Esophagus mucosa (tissue), 1 donor: ENCODE results near the gene CNGA3. TPM values are rescaled to one million over a fixed set of nuclear protein-coding genes. Genes with fewer than 3 reads are reported as not detected.

Experiments
- ATAC-seq: fragments of 200-7000 bp; cut with Tn5 transposase; one replicate; pipeline ENCODE4 v1.9.1; 2020
- total RNA-seq: library from RNA; stranded (reverse); gene quantifications from one replicate; pipeline ENCODE4 v1.2.4, GENCODE V29; 2023
- donor health status: DM: yes; HTN: yes; CAD: no.

CNGA3 gene
- total RNA-seq, 1 donor from 2014 or later: not detected

DNA sequence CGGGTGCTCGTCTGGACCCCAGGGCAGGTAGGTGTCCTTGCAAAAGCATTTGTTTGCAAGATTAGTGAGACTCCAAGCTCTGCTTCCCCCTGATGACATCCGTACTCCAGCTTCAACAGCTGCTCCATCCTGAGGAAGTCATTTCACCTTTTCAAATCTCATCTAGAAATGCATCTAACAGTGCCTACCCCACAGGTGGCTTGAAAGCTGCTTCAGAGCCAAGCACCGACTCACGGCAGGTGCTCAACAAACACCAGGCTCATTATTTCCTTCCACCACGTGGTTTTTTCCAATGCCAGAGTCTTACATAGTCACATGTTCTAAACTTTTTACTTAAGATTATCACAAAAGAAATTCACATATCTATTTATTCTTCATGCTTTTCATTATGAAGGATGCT is 31.9 kb downstream of the CNGA3 start:
- ATAC-seq: no peak

DNA sequence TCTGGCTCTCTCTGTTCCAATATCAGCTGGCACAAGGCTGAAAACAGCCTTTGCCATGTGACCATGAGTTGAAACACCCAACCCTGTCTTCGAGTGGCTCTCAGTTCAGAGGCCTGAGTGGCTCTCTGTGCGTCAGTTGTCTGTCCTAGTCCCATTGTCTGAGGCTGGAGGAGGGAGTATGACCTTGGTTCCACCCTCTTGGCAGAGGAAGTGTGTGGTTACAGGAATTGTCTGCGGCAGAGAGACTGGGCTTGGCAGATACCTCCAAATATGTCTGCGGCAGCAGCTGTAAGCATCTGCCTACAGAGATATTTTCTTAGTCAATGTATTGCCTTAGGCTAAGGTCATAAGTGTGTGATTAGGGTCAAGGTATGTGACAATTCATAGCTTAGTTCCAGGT is 32.6 kb downstream of the CNGA3 start:
- peak; percentile 88 for ATAC-seq

DNA sequence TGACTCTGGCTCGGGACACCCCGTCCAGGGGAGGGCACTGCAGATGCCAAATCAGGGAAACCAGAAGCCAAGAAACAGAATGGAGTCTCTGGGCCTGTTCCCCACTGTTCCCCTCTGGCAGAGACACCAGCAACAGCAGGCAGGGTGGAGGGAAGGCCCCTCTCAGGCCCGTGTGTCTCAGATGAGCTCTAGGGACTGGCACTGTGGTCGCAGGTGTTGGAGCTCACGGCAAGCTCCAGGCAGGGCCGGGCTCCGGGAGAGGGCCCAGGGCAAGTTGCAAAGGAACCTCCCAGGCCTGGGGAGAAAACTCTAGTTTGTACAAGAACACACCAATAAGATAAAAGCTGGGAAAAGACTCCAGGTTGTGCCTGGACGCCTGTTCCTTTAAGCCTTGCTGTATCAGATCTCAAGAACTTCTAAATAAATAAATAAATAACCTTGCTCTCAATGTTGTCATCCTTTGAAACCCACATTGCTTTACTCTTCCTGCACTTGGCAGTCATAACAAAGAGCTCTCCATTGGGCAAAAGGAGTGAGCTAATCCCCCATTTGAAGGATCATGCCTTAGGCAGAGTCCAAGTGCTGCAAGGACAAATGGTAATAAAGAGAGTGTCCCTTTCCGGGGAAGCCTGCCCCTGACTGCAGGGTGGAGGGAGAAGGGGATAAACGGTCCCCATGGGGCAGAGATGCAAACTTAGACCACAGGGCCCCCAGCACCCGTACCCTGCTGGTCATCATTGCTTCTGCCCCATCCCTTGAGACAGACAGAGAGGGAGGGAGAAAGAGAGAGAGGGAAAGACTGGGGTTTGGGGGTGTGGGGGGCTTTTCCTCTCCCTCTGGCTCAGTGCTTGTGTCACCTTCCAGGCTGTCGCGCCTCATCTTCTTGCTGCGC is 33.3 kb downstream of the CNGA3 start:
- no peak for ATAC-seq

DNA sequence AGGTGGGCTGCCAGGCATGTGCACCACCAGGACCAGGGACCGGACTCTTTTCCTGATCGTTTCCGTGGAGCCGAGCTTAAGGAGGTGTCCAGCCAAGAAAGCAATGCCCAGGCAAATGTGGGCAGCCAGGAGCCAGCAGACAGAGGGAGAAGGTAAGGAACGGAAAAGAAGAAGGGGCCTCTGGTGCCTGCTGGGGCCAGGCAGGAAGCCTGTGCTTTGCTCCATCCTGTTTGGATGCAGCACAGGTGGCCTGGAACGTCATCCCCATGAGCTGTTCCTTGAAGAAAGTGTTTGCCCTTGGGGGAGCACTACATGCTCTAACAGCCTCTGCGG is 33.9 kb downstream of the CNGA3 start:
- ATAC-seq: no peak

DNA sequence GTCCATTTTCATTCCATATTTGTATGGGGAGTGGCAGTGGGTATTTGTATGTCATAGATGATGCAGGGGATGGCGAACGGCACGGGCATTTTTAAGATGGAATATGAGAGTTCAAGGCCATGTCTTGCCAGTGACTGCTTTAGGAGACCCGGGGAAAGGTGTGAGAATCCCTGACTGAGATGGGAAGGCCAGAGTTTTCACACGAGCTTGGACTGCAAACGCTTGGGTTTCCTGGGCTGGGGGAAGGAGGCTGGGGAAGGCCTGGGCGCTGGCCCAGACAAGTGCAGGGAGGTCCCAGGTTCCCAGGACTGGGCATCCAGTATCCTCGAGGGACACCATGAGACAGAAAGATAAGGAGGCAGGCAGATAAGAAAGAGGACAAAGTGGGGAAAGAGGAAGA is 35.2 kb downstream of the CNGA3 start:
- no peak for ATAC-seq

DNA sequence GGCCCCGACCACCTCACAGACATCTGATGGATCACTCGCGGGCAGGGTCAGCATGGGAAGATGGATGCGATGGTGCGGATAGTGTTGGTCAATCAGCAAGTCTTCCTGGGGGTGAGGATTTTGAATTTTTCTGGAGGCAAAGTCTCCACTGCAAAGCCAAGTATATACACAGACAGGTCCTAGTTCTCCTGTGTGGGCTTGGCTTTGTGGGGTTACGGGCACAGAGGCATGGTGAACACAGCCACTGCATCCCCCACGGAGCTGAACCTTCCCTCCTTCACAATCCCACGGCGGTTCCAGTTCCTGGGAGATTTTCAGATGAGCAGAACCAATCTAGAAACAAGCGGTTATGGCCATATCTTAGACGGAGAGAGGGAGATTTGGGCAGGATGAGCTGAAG is 35.8 kb downstream of the CNGA3 start:
- ATAC-seq: no peak

DNA sequence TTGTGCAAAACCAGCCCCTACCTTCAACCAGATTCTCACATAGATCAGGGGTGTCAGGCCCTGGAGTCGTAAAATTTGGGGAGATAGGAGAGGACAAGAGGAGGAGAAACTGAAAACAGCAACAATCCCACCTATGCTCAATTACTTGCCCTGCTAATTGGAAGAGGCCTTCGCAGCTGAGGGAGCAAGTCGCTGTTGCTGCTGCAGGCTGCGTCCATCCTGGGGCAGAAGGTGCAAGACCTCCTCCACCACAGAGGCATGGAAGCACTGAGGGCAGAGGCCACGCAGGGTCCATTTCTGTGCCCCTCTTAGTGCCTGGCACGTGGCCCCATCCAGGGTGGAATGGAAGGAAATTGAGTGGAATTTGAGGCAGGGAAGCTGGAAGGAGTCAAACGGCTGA is 36.5 kb downstream of the CNGA3 start:
- ATAC-seq: no peak

DNA sequence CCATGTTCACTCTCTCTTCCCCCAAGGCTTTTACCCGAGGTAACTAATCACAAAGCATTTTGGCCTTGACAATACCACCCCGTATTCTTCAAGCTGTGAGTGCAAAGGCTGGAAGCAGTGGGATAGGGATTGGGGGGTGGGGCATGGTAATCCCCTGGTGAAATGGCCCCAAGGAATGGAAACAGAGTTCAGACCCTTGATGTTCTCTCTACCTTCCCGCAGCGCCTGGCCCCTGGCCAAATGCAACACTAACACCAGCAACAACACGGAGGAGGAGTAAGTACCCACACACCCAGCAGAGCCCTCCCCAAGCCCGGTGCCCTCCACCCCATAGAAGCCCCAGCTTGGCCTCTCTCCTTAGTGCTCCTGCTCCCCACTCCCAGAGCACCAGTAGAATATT is 36.9 kb downstream of the CNGA3 start:
- no peak for ATAC-seq

DNA sequence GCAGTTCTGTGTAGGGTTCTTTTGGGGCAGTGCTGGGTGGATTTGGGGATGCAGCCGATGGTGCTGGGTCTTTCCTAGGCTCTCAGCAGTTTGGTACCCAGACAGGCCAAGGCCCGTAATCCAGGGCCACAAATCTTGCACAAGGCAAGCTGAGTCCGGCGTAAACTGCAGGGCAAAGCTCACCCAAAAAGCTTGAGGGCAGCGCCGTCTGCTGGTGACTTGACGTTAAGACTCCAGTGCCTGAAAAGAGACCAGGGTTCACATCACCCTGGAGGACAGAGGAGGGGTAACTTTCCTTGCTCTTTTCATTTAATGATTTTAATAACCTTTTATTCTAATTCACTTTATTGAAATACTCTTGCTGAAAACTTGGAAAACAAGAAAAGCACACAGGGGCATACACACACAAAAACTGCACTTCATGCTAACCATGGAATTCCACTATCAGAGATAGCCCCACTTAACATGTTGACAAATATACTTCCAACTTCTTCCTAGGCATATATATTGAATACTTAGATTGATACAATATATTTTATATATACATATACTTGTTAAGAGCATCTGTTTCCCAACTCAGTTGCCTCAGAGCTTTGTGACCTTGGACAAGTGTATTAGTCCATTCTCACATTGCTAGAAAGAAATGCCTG is 38.9 kb downstream of the CNGA3 start:
- ATAC-seq: peak; percentile 81

DNA sequence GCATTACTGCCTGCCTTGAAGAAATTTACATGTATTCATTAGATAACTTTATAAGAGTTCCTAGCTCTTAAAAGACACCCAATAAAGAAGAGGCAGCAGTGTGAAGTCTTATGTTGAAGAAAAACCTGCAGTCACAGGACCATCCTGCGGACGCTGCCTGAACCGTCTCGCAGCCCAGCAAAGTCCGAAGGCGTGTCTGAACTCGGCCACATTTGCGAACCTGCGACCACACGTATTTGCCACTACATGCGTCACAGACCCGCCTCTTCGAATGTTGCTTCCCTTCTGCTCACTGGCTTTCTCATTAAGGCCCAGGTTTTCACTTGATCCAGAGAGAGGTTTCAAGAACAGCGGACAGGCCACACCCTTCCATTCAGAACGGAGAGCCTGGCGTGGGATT is 41.2 kb downstream of the CNGA3 start:
- ATAC-seq: no peak

DNA sequence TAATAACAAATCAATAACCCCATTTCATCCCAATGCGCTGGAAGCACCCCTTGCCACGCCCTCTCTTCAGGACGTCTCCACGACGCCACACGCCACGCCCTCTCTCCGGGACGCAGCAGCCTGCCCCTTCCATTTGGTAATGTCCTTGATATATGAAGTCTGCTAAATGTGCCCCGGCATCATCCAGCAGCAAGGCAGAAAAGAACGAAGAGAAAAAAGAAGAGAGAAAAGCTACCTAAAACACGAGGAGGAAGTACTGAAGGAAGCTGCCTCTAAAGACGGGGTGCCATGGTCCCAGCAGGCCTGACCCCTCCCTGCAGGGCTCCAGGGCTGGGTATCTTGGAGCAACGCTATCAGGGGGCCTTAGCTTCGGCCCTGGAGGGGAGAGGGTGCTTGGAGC is 41.8 kb downstream of the CNGA3 start:
- no peak for ATAC-seq

DNA sequence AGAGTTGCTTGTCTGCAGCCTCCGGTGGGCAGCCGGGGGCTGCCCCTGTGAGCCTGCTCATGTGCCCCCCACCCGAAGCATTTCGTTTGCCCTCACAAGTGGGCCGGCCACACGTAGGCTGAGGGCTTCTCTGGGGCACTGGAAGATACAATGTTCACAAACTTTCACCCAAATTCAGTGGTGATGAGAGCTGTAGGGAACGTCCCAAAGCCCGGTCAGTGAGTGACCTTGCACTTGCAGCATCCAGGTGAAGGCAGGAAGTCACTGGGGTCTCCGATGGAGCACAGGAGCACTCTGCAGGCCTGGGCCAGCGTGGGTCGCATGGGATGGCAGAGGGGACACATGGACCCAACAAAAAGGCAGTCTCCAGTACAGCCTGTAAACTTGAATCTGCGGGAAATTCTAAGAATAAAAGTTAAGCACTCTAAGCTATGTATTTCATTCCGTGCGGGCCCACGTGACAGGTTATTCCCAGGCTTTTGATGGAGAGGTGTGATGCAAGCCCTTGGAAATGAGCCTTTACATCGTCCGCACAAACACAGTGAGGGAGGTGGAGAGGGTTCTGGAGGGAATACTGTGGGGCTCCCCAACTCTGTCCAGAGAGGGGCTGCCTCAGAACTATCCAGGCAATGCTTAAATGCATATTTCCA is 42.5 kb downstream of the CNGA3 start:
- ATAC-seq: no peak

DNA sequence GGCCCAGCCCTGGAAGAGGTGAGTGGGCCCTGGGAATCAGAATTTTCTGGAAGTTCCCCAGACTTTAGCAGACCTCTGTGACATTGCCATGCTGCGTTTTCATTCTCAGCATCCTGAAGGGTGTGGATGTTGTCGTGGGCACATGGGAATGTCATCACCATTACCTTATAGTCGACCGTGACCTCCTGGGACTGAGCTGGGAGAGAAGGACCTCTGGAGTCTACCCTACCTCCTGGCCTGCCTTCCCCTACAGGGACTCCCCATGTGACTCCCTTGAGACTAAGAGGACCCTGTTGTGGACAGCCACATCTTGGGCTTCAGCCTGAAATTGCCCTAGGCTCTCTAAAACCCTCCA is 43.0 kb downstream of the CNGA3 start:
- no peak for ATAC-seq

DNA sequence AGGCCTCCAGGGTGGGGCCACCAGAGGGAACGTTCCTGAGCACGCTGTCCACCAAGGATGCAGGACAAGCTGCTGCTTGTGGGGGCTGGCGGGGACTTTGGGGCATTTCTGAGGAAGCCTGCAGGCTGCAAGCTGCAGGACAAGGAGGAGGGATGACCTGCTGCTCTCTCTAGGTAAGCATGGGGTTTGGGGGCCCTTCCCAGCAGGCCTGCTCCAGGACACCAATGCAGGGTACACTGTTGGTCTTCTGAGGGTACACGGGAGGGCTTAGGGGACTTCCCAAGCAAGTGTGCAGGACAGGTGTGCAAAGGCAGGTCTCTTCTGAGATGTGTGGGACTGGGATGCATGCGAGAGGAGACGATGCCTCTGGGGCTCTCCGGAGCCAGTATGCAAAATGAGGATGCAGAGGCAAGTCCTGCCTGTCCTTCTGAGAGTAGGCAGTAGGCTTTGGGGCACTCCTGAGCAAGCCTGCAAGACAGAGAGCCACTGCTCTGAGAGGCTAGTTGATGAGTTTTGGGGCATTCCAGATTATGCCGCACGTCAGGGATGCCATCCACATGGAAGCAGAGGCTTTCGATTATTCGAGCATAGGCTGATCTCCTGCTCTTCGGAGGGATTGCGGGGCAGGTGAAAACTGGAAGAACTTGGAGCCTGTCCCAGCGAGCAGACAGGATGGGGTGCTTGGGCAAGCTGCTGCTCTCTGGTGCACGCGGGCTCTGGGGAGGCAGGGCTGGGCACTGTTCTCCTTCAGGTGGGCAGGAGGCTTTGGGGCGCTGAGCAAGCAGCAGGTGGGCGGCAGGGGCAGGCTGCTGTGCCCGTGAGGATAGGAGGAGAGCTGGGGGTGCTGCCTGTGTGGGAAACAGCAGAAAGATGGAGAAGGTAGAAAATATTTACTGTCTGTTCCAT is 44.6 kb downstream of the CNGA3 start:
- ATAC-seq: no peak

DNA sequence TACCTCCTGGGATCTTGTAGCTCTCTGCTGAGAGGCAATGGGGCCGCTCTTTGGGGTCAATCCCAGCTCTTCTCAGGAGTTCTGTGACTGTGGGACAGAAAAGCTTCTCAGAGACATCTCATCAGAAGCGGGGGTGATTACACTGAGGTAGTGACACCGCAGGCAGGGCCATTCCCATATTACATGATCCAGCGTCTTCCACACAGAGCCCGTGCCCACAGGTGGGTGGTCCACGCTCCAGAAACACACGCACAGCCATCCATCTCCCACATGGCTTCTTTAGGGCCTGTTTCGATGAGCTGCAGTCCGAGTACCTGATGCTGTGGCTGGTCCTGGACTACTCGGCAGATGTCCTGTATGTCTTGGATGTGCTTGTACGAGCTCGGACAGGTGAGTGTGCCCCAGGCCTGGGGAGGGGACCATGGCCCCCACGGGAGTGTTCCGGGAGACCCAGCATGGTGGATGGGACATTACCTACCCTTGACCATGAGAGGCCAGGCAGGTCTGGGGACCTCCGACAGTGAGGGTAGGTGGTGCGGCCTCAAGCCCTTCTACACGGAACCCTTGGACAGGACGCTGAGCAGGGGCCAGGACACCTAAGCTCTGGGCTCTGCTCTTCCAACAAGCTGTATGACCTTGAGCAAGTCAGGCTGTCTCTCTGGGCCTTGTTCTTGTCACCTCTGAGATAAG is 45.5 kb downstream of the CNGA3 start:
- no peak for ATAC-seq

DNA sequence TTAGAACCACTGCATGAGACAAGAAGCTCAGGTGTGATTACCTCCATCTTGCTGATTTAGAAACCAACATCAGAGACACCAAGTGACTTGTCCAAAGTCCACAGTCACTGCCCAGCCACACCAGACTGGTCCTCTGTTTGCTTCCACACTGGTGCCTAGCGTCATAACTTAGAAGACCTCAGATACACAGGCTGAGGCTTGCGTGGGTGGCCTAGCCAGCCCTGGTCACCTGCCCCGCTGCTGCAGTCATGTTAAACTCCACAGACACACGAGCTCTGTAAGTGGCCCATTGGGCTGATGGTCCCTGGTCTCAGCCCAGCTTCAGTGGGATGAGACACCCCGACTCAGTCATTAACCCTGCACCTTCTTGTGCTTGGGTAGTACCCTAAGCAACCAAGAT is 47.1 kb downstream of the CNGA3 start:
- no peak for ATAC-seq

DNA sequence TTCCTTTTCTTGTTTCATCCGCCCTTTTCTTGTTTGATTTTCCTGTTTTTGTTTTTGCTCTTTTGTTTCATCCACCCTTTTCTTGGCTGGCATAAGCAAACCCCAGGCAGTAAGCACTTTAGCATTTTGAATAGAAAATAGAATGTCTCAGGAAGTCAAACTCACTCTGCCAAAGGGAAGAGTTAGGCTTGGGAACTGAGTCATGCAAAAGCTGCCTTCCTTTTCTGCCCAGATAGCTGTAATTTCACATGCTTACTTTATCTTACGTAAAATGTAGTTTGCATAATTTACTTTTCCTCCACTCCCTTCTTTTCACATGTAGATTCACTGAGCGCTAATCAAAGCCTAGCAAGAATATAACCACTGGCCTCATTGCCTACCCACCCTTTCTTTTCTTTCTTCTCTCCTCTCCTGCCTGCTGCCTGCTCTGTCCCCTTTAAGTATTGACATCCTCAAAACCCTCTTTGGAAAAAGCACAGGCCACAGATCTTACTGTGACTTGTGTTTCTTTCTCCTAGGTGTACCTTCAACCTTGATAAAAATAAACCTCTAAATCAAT is 48.4 kb downstream of the CNGA3 start:
- no peak for ATAC-seq

DNA sequence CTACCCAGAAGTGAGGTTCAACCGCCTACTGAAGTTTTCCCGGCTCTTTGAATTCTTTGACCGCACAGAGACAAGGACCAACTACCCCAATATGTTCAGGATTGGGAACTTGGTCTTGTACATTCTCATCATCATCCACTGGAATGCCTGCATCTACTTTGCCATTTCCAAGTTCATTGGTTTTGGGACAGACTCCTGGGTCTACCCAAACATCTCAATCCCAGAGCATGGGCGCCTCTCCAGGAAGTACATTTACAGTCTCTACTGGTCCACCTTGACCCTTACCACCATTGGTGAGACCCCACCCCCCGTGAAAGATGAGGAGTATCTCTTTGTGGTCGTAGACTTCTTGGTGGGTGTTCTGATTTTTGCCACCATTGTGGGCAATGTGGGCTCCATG is 49.7 kb downstream of the CNGA3 start:
- ATAC-seq: no peak

DNA sequence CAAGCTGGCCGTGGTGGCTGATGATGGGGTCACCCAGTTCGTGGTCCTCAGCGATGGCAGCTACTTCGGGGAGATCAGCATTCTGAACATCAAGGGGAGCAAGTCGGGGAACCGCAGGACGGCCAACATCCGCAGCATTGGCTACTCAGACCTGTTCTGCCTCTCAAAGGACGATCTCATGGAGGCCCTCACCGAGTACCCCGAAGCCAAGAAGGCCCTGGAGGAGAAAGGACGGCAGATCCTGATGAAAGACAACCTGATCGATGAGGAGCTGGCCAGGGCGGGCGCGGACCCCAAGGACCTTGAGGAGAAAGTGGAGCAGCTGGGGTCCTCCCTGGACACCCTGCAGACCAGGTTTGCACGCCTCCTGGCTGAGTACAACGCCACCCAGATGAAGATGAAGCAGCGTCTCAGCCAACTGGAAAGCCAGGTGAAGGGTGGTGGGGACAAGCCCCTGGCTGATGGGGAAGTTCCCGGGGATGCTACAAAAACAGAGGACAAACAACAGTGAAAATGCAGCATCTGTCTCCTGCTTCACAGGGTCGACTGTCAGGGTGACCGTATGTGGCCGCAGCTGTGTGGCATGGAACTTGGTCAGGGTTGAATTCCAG is 50.6 kb downstream of the CNGA3 start:
- ATAC-seq: no peak

DNA sequence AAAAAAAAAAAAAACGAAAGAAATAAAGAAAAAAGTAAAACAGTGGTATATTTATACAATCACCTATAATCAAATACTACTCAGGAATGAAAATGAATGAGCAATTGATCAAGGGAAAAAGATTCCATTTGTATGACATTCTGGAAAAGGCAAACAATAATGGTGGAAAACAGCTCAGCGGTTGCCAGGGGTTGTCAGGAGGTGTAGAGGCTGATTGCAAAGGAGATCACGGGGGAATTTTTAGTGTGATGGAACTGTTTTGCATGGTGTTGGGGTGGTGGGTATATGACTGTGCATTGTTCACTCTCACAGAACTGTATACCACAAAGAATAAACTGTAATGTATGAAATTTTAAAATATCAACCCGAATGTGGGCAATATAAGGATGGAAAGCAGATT is 52.9 kb downstream of the CNGA3 start:
- ATAC-seq: no peak

DNA sequence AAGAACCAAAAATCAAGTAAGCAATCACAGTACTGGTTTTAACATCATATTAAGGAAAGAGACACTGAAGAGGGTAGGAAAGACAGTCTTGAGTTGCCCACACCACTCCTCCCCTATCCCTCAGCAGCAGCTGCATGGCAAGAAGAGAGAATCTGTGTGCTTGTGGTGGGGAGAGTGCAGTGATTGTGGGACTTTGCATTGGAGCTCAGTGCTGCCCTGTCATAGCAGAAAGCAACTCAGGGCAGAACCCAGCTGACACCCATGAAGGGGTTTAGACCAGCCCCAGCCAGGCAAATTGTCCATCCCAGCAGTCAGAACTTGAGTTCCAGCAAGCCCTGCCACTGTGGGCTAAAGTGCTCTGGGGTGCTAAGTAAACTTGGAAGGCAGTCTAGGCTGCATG is 57.6 kb downstream of the CNGA3 start:
- no peak for ATAC-seq
